RWPE2 (cell line): ENCODE results near the gene R3HDM4.
A peak's percentile ranks its signal among the peaks of the same experiment; 100 is the strongest.

Source experiments
- ATAC-seq: fragments of 200-7000 bp; cut with Tn5 transposase; 3 replicates; pipeline ENCODE4 v1.9.1; 2021; ENCODE audit warnings: low read depth
- DNase-seq: peaks from one replicate; pipeline ENCODE4 v3.0.0-alpha.2; 2020; ENCODE audit warnings: low spot score
- H3K27ac ChIP-seq: fragments of 450-650 bp; 2 replicates; pipeline ENCODE4 v1.5.1; 2017; ENCODE audit warnings: mild to moderate bottlenecking; ENCODE audit not compliant: poor library complexity, severe bottlenecking
- H3K27me3 ChIP-seq: fragments of 250-450 bp; sonication (Bioruptor Pico); 2 replicates; pipeline ENCODE4 v1.5.1; 2021; ENCODE audit warnings: mild to moderate bottlenecking, moderate library complexity; ENCODE audit not compliant: insufficient read depth, poor library complexity, severe bottlenecking
- H3K36me3 ChIP-seq: fragments of 250-450 bp; sonication (Bioruptor Pico); 2 replicates; pipeline ENCODE4 v1.5.1; 2020; ENCODE audit warnings: low read depth, mild to moderate bottlenecking, moderate library complexity
- H3K4me1 ChIP-seq: fragments of 250-450 bp; sonication (Bioruptor Pico); 2 replicates; pipeline ENCODE4 v1.5.1; 2021; ENCODE audit warnings: mild to moderate bottlenecking, moderate library complexity; ENCODE audit not compliant: insufficient read depth, poor library complexity, severe bottlenecking
- H3K4me3 ChIP-seq: fragments of 250-450 bp; sonication (Bioruptor Pico); 2 replicates; pipeline ENCODE4 v1.5.1; 2021; ENCODE audit warnings: mild to moderate bottlenecking, moderate library complexity; ENCODE audit not compliant: severe bottlenecking
- H3K9me3 ChIP-seq: fragments of 250-450 bp; sonication (Bioruptor Pico); 2 replicates; pipeline ENCODE4 v1.5.1; 2021; ENCODE audit warnings: mild to moderate bottlenecking, moderate library complexity; ENCODE audit not compliant: severe bottlenecking
- TF ChIP-seq, protein P1 (sequence below): fragments of 450-650 bp; IDR thresholded peaks from one replicate; pipeline ENCODE4 v1.5.1; 2017; ENCODE audit warnings: mild to moderate bottlenecking, moderate library complexity; ENCODE audit not compliant: poor library complexity, severe bottlenecking

Gene R3HDM4

DNA sequence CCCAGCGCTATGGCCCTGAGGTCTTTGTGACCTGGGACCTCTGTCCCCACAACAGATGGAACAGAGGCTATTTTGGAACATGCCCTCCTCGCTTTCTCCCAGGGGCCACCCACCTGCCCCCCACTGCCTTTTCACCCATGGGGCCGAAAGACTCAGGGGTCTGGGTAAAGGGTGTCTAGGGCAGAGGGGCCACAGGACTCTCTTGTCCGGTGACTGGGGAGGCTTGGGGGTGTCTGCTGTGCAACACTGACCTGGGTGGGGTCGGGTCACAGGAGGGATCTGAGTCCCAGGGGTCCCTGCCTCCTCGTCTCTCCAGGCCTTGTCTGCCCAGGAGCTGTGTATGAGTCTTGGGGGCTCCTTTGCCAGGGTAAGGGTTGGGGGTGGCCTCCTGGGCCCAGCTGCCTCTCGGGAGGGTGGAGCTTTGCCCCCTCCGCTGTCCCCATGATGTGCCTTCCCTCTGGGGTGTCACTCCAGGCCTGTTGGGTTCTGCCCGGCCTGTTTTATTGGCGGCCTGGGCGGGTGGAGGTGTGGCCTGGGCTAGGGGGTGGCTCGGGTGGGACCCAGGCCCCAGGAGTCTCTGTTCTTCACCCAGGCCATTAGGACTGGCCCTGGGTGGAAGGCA, 14.9 kb upstream of the R3HDM4 start:
- Histone ChIP-seq H3K27me3 (no peaks in the 10 kb centered on the region), H3K9me3 (no peaks in the 10 kb centered on the region), H3K36me3 (peaks cover 4% of the 10 kb centered on the region; the same call in 1 of the 2 replicates), H3K27ac (no peak overlapping the region), H3K4me1 (peaks cover 3% of the 10 kb centered on the region), H3K4me3 (no peak overlapping the region)
- TF ChIP-seq, protein P1, sequence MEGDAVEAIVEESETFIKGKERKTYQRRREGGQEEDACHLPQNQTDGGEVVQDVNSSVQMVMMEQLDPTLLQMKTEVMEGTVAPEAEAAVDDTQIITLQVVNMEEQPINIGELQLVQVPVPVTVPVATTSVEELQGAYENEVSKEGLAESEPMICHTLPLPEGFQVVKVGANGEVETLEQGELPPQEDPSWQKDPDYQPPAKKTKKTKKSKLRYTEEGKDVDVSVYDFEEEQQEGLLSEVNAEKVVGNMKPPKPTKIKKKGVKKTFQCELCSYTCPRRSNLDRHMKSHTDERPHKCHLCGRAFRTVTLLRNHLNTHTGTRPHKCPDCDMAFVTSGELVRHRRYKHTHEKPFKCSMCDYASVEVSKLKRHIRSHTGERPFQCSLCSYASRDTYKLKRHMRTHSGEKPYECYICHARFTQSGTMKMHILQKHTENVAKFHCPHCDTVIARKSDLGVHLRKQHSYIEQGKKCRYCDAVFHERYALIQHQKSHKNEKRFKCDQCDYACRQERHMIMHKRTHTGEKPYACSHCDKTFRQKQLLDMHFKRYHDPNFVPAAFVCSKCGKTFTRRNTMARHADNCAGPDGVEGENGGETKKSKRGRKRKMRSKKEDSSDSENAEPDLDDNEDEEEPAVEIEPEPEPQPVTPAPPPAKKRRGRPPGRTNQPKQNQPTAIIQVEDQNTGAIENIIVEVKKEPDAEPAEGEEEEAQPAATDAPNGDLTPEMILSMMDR = no peak
- DNase-seq (peak; percentile 31), ATAC-seq (no peak)

DNA sequence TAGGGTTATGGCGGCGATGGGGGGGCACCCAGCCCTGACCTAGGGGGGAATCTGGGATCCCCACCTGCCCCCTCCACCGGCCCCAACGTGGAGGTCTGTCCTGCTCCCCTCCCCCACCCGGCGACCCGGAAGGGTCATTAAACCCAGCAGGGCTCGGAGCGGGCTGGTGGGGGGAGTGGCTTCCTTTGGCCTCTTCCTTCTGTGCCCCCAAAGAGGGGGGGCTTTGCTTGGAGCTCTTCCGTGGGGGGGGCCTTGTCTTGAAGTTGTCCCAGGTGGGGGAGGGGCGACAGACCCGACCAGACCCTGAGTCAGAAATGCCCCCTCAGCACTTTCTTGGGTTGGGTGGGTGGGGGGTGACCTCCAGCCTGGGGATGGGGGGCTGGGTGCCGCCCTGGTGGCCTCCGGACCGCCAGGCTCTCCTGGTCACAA, 14.3 kb upstream of the R3HDM4 start:
- no peaks in the 10 kb centered on the region for H3K9me3 ChIP-seq
- ATAC-seq = no peak
- H3K27ac ChIP-seq = peak overlapping the region; percentile 70
- H3K4me3 ChIP-seq = peak overlapping the region; percentile 81
- H3K27me3 ChIP-seq = no peaks in the 10 kb centered on the region
- peak; percentile 60 for DNase-seq
- no peaks in the 10 kb centered on the region for H3K36me3 ChIP-seq
- H3K4me1 ChIP-seq = no peaks in the 10 kb centered on the region
- TF ChIP-seq, protein P1 = no peak

DNA sequence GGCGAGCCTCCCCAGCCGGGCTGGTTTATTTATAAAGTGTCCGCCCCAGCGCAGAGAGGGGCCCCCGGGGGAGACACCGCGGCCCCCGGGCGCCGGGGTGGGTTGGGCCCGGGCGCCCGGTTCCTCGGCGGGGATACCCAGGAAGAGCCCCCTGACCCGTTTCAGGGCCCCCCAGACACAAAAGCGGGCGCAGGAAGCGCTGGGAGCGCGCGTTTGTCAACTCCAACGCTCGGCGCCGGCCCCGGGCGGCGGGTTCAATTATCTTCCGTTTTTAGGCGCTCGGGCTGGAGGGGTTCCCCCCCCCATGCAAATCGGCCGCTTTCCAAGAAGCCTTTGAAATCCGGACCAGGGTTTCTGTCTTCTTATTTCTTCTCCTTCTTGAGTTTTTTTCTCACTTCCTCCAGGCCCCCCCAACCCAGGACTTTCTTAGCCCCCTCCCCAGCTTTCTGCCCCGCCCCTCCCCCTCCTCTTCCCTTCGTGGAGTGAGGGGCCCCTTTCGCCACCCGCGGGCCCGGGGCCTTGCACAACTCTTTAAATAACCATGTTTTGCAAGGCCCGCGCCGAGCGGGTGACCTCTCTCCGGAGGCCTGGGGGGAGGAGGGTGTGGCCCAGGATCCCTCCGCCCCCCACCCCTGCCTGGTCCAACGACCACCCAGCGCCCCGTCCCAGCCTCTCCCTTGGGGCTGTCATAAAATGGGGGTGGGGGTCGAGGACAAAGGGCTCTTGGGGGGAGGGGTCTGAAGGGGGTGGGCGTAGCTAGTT, 13.8 kb upstream of the R3HDM4 start:
- peak overlapping the region; percentile 81 for H3K4me3 ChIP-seq
- peak; percentile 42 for DNase-seq
- no peaks in the 10 kb centered on the region for H3K27me3 ChIP-seq
- TF ChIP-seq, protein P1 = no peak
- no peak for ATAC-seq
- peak overlapping the region; percentile 70 for H3K27ac ChIP-seq
- no peaks in the 10 kb centered on the region for H3K9me3 ChIP-seq
- no peaks in the 10 kb centered on the region for H3K36me3 ChIP-seq
- no peaks in the 10 kb centered on the region for H3K4me1 ChIP-seq

DNA sequence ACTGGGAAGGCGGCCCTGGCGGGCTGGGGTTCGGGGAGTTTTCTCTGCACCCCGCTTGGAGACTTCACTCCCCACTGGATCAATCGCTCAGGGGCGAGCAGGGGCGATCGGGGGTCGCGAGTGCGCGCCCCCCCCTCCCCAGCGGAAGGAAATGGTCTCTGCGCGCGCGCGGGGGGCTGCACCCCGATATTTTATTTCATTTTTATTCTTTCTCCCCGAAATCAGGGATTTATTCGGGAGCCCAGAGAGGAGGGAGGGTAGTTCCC, 13.2 kb upstream of the R3HDM4 start:
- Histone ChIP-seq H3K9me3 (no peaks in the 10 kb centered on the region), H3K27ac (peak overlapping the region; percentile 70), H3K4me1 (no peaks in the 10 kb centered on the region), H3K4me3 (peak overlapping the region; percentile 81), H3K36me3 (no peaks in the 10 kb centered on the region), H3K27me3 (peaks cover 2% of the 10 kb centered on the region)
- no peak for ATAC-seq
- no peak for DNase-seq
- TF ChIP-seq, protein P1 = no peak
